AG08396 (cell line): Measurements from ENCODE around the gene FER.
"Not testable (repeated sequence)": the region's sequence is repeated elsewhere in the genome, so short reads cannot be mapped to it uniquely, and the experiment has no call there.

Experiments used
- DNase-seq: peaks from one replicate; pipeline ENCODE4 v3.0.0; 2012; ENCODE audit warnings: low spot score, mixed read lengths

FER gene

DNA sequence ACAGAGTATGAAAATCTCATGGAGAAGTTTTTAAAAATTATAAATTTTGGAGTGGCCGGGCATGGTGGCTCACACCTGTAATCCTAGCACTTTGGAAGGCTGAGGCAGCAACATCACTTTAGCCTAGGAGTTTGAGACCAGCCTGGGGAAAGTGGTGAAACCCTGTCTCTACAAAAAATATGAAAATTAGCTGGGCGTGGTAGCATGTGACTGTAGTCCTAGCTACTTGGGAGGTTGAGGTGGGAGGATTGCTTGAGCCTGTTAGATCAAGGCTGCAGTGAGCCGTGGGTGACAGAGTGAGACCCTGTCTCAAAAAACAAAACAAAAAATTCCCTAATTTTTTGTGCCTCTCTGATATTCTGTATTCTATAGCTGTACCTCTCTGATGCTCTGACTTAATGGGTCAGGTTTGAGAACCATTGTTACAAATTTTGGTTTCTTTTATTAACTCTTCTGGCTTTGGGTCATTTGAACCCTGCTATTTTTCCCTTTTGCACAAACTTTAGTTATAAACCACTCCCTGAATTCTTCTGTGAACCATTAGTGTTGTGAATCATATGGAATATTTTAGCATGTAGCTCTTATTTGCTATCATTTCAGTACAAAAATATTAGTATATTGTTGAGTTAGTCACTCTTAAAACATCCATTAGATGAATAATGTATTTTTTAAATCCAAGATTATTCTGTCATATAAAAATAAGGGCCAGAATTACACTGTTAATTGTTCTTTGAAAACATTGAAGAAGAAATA is 51.0 kb downstream of the FER start:
- no peak for DNase-seq

DNA sequence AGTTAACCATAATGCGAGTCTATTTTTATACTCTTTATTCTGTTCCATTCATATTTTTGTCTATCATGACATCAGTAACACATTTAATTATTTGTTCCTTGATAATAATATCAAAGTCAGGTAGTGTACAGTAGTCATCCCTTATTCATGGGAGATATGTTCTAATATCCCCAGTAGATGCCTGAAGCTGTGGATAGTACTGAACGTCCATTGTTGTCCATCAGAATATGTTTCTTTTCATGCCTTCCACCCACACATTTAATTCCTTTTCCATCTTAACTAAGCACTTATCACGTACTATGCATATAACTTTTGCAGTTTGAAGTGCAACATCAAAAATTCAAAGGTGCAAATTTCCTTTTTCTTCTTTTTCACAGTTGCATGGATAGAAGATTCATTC is 53.6 kb downstream of the FER start:
- no peak for DNase-seq

DNA sequence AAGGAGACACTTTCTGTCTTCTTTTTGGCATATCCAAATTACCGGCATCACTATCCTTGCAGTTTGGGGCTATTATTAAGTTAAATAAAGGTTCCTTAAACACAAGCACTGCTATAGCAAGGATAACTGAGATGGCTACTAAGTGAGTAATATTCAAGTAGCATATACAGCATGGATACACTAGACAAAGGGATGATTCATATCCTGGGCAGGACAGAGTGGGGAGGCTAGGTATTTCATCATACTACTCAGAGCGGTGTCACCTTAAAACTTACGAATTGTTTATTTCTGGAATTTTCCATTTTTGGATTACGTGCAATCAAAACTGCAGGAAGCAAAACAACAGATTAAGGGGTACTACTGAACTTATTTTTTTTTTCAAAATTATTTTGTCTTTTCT is 54.1 kb downstream of the FER start:
- DNase-seq = peak; percentile 36

DNA sequence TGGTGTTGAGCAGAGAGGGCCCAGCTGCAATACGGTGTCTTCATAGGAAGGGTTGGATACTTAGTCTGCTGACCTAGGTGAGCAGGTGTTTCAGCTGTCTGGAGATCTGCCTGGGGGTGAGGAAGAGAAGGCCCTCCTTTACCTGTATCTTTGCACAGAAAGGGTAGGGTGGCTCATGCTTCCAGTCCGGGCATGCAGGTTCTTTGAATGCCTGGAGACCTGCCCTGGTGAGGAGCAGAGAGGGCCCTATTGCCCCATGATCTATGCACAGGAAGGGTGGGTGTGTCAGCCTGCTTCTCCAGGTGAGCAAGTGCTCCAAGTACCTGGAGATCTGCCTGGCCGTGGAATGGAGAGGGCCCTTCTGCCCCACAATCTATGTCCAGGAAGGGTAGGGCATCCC is 63.0 kb downstream of the FER start:
- DNase-seq = no peak

DNA sequence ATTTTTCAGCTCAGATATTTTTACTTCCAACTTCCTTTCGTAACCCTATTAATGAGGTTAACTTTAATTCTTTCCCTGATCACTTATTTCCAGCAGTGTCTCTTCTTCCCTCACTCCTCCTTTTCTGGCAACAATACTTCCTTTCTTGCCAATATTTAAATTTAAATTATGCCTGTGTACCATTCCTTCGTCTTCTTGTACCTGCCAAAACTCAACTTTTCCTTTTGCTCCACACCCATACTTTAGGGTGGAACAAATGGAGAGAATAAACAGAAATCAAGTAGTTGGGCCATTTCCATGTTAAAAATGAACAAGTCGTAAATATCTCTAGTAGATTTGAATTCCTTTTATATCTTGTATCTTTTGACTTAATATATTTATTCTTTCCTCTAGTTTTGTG is 66.0 kb downstream of the FER start:
- no peak for DNase-seq

DNA sequence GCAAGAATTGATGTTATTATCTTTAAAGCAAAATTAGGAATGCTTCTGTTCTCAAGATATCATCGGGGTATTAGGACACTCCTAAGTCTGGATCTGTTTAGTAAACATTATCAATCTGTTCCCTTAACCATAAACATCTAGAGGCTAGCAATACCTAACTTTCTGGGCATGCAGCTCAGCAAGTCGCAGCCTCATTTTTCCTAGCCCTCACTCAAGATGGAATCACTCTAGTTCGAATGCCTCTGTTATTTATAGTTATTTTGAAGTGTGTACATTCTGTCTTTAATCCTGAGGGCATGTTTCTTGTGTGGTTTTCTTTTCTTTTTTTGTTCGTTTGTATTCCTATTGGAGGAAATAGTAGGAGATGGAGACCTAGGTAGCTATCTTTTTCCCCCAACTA is 66.9 kb downstream of the FER start:
- DNase-seq = no peak

- DNase-seq = peak; percentile 35
Observed at GRCh38 chr5:108818613-108819272, 71.0 kb downstream of the FER start.

- DNase-seq = no peak
Observed at GRCh38 chr5:108820983-108821382, 73.3 kb downstream of the FER start.

DNA sequence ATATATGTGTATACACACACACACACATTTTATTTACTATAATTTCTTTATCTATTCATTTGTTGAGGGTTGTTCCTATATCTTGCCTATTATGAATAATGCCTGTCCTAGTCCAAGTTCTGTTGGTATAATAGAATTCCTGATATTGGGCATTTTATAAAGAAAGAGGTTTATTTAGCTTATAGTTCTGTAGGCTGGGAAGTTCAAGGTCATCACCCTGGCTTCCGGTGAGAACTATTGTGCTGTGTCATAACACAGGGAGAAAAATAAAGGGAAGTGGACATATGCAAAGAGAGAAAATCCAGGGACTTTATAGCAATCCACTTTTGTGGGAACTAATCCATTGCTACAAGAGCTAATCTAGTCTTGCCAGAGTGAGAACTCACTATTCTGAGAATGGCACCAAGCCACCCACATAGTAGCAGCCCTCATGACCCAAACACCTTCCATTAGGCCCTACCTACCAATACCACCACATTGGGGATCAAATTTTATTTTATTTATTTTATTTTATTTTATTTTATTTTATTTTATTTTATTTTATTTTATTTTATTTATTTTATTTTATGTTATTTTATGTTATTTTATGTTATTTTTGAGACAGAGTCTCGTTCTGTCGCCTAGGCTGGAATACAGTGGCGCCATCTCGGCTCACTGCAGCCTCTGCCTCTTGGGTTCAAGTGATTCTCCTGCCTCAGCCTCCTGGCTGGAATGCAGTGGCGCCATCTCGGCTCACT is 74.7 kb downstream of the FER start:
- DNase-seq = no peak

- no peak for DNase-seq
Observed at GRCh38 chr5:108827131-108827530, 79.4 kb downstream of the FER start.

GRCh38 chr5:108830705-108831276 is 83.1 kb downstream of the FER start:
- DNase-seq = no peak

GRCh38 chr5:108836492-108836891 is 88.8 kb downstream of the FER start:
- no peak for DNase-seq

DNA sequence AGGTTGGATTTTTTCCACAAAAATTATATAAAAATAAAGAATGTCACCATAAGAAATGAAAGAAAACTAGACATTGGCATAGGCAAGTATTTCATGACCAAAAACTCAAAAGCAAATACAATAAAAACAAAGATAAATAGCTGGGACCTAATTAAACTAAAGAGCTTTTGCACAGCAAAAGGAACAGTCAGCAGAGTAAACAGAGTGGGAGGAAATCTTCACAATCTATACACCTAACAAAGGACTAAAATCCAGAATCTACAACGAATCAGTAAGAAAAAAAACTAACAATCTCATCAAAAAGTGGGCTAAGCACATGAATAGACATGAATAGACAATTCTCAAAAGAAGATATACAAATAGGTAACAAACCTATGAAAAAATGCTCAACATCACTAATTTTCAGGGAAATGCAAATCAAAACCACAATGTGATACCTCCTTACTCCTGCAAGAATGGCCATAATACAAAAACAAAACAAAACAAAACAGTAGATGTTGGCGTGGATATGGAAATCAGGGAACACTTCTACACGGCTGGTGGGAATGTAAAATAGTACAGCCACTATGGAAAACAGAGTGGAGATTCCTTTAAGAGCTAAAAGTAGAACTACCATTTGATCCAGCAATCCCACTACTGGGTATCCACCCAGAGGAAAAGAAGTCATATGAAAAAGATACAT is 94.7 kb downstream of the FER start:
- not testable (repeated sequence) for DNase-seq

DNA sequence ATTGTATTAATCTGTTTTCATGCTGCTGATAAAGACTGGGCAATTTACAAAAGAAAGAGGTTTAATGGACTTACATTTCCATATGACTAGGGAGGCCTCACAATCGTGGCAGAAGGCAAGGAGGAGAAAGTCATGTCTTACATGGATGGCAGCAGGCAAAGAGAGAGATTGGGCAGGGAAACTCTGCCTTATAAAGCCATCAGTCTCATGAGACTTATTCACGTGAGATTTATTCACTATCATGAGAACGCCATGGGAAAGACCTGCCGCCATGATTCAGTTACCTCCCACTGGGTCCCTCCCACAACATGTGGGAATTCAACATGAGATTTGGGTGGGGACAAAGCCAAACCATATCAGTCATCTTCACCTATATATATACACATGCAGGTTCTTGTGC is 103.4 kb downstream of the FER start:
- DNase-seq = not testable (repeated sequence)

GRCh38 chr5:108857905-108858304 is 110.2 kb downstream of the FER start:
- no peak for DNase-seq

- peak; percentile 2 for DNase-seq
Observed at GRCh38 chr5:108858959-108859358, 111.3 kb downstream of the FER start.

- DNase-seq = no peak
Observed at GRCh38 chr5:108862211-108862610, 114.5 kb downstream of the FER start.

GRCh38 chr5:108866097-108866496 is 118.4 kb downstream of the FER start:
- not testable (repeated sequence) for DNase-seq

DNA sequence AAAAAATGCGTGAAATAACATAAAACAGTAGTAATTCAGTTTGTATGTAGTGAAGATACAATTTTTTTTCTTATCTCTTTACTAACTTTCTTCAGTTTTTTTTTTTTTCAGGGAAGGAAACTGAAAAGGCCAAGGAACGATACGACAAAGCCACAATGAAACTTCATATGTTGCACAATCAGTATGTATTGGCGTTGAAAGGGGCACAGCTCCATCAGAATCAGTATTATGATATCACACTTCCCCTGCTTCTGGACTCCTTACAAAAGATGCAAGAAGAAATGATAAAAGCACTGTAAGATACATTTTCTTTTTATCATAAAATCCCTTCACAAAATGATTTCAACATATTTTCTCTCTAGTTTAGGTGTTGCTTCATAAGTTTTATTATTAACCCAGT is 120.0 kb downstream of the FER start:
- DNase-seq = no peak

DNA sequence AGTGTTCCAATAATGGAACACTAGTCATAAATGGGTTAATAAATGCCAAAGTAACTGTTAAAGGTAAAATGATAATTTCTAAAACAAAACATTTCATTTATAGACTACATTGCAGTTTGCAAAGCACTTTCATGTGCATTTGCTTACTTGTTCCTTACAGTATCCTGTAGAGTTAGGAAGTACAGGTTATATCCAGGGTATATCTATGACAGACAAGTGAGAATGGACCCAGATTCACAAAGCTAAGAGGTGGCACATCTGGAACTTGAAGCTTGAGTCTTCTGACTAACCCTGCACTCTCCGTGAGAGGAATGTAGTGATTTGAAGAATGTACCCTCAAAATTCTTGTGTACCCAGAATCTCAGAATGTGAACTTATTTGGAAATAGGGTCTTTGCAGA is 121.4 kb downstream of the FER start:
- DNase-seq = no peak

- DNase-seq = no peak
Observed at GRCh38 chr5:108876451-108876850, 128.8 kb downstream of the FER start.

- no peak for DNase-seq
Observed at GRCh38 chr5:108878756-108879155, 131.1 kb downstream of the FER start.
